ENCODE data around the gene PLK1.

PLK1 gene

GRCh38 chr16:23679274-23679985, 741 bp downstream of the PLK1 start:
- no peak for DNase-seq (ENCODE audit: low read depth in 2 of 2)

GRCh38 chr16:23679986-23680336, 1.3 kb downstream of the PLK1 start:
- DNase-seq (ENCODE audit: low read depth in 2 of 2) = no peak

- DNase-seq (ENCODE audit: low read depth in 2 of 2) = no peak
Observed at GRCh38 chr16:23682181-23682580, 3.5 kb downstream of the PLK1 start.

- no peak for DNase-seq (ENCODE audit: low read depth in 2 of 2)
Observed at GRCh38 chr16:23683487-23683886, 4.8 kb downstream of the PLK1 start.

GRCh38 chr16:23687034-23687808, 8.5 kb downstream of the PLK1 start:
- DNase-seq (ENCODE audit: low read depth in 2 of 2) = no peak

- DNase-seq (ENCODE audit: low read depth in 2 of 2) = no peak
Observed at GRCh38 chr16:23689442-23690187, 10.9 kb downstream of the PLK1 start.

GRCh38 chr16:23690771-23691482, 12.2 kb downstream of the PLK1 start:
- no peak for DNase-seq (ENCODE audit: low read depth in 2 of 2)

- DNase-seq (ENCODE audit: low read depth in 2 of 2) = no peak
Observed at GRCh38 chr16:23691483-23692189, 12.9 kb downstream of the PLK1 start.

- no peak for DNase-seq (ENCODE audit: low read depth in 2 of 2)
Observed at GRCh38 chr16:23692190-23692837, 13.6 kb downstream of the PLK1 start.

GRCh38 chr16:23694265-23694643, 15.6 kb downstream of the PLK1 start:
- no peak for DNase-seq (ENCODE audit: low read depth in 2 of 2)

- DNase-seq (ENCODE audit: low read depth in 2 of 2) = no peak
Observed at GRCh38 chr16:23694644-23695373, 16.1 kb downstream of the PLK1 start.

- no peak for DNase-seq (ENCODE audit: low read depth in 2 of 2)
Observed at GRCh38 chr16:23695756-23696155, 17.1 kb downstream of the PLK1 start.

GRCh38 chr16:23699100-23699499, 20.4 kb downstream of the PLK1 start:
- DNase-seq (ENCODE audit: low read depth in 2 of 2) = no peak

- DNase-seq (ENCODE audit: low read depth in 2 of 2) = no peak
Observed at GRCh38 chr16:23700093-23700492, 21.4 kb downstream of the PLK1 start.

- DNase-seq (ENCODE audit: low read depth in 2 of 2) = no peak
Observed at GRCh38 chr16:23700509-23700908, 21.8 kb downstream of the PLK1 start.

- no peak for DNase-seq (ENCODE audit: low read depth in 2 of 2)
Observed at GRCh38 chr16:23701045-23701444, 22.4 kb downstream of the PLK1 start.

- no peak for DNase-seq (ENCODE audit: low read depth in 2 of 2)
Observed at GRCh38 chr16:23702951-23703350, 24.3 kb downstream of the PLK1 start.

GRCh38 chr16:23704772-23705516, 26.3 kb downstream of the PLK1 start:
- DNase-seq (ENCODE audit: low read depth in 2 of 2) = no peak

- no peak for DNase-seq (ENCODE audit: low read depth in 2 of 2)
Observed at GRCh38 chr16:23705517-23705902, 26.8 kb downstream of the PLK1 start.

GRCh38 chr16:23706439-23706838, 27.8 kb downstream of the PLK1 start:
- no peak for DNase-seq (ENCODE audit: low read depth in 2 of 2)
